ENCODE measurements around the gene BCL2A1.
"Not testable (repeated sequence)": the region's sequence is repeated elsewhere in the genome, so short reads cannot be mapped to it uniquely, and the experiment has no call there.

BCL2A1 gene

DNA sequence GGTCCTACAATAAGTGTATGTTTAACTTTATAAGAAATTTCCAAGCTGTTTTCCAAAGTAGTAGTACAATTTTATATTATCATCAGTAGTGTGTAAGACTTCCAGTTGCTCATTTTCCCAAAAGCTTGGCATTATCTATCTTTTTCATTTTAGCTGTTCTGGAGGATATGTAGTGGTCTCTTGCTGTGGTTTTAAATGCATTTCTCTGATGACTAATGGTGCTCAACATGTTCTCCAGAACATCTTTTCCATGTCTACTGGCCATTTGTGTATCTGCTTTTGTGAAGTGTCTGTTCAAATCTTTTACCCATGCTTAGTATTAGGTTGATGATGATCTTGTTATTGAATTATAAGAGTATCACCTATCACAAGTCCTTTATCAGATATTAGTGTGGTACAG, 13.3 kb downstream of the BCL2A1 start:
- FAIRE-seq, result no peak

GRCh38 chr15:79956354-79956939, 14.5 kb downstream of the BCL2A1 start:
- FAIRE-seq, result no peak

GRCh38 chr15:79954661-79955060, 16.3 kb downstream of the BCL2A1 start:
- no peak for FAIRE-seq

DNA sequence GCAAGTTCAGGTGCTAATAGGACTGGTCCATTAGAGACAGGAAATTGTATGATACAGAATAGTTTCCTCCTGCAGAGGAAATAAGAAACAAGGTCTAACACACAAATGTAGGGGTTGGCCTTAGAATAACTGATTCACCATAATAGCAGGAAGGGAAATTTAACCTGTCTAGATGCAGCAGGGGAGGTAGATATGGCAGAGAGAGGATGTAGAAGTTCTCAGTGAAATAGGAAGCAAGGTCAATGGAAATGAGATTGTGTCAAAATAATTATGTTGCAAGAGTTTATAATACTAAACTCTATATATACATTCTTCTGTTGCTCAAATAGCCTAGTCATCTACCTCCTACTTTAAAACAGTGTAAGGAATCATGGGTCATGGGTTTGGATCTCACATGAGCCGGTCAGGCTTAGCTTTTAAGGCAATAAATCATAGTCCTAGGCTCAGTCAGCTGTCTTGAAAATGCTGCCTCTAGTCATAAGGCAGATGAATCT, 17.0 kb downstream of the BCL2A1 start:
- FAIRE-seq, result no peak

- no peak for FAIRE-seq
Measured at GRCh38 chr15:79952329-79952728, 18.7 kb downstream of the BCL2A1 start.

DNA sequence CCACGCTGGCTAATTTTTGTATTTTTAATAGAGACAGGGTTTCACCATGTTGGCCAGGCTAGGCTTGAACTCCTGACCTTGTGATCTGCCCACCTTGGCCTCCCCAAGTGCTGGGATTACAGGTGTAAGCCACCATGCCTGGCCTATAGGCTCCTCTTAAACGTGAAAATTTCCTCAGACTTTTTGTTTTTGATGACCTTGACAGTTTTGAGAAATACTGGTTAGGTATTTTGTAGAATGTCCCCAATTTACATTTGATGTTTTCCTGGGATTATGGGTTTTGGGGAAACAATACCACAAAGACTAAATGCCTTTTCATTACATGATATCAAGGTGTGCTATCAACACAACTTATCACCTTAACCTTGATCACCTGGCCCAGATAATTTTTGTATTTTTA, 20.7 kb downstream of the BCL2A1 start:
- no peak for FAIRE-seq

GRCh38 chr15:79948761-79949160, 22.2 kb downstream of the BCL2A1 start:
- no peak for FAIRE-seq

DNA sequence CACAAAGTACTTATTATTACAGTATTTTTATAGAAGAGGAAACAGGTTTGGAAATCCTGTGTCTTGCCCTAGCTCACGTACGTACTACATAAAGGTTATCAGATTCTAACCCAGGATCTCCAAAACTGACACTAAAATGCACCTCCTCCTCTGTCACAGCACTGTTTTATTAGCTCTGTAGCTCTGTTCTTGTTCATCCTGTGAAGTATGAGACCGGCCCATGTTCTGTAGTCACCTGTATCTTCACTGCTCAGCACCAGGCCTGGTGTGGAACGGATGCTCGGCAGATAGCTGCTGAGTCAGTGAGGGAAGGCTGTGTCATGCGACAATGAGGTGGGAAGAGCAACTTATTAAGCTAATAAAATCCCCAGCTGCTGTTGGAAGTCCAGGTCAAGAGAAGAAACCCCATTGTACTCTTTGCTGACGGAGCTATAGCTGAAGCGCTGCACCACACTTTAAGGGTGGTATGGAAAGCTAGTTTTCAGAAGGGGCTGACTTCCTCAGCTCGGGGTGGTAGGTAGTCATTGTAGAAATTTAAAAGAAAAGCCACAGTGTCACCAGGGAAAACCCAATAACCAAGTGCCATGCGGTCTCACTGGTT, 22.8 kb downstream of the BCL2A1 start:
- no peak for FAIRE-seq

GRCh38 chr15:79947009-79947408, 24.0 kb downstream of the BCL2A1 start:
- FAIRE-seq, result no peak

DNA sequence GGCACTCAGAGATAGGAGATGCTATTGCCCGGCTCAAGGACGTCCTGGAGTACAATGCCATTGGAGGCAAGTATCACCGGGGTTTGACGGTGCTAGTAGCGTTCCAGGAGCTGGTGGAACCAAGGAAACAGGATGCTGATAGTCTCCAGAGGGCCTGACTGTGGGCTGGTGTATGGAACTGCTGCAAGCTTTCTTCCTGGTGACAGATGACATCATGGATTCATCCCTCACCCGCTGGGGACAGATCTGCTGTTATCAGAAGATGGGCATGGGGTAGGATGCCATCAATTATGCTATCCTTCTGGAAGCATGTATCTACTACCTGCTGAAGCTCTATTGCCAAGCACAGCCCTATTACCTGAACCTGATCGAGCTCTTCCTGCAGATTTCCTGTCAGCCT, 26.4 kb downstream of the BCL2A1 start:
- FAIRE-seq, result no peak

- FAIRE-seq, result no peak
Measured at GRCh38 chr15:79943820-79944219, 27.2 kb downstream of the BCL2A1 start.

GRCh38 chr15:79942741-79943481, 28.1 kb downstream of the BCL2A1 start:
- no peak for FAIRE-seq

DNA sequence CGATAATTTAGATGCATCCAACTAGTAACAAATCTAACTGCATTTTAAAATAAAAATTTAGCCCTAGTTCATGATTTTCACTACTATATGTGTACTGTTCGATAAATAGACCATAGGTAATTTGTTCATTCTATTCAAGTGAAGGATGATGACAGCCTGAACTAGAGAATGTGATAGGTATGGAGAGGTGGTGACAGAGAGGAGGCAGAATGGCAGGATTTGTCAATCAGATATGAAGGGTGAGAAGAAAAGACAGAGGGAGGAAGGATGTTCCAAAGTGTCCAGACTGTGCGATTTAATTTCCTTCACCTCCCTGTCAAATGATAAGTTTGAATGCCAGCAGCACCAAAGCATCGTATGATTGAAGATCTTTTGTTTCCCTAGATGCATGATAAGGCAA, 31.6 kb downstream of the BCL2A1 start:
- FAIRE-seq, result no peak

- FAIRE-seq, result no peak
Measured at GRCh38 chr15:79938143-79938542, 32.9 kb downstream of the BCL2A1 start.

GRCh38 chr15:79935556-79936201, 35.3 kb downstream of the BCL2A1 start:
- FAIRE-seq, result not testable (repeated sequence)

DNA sequence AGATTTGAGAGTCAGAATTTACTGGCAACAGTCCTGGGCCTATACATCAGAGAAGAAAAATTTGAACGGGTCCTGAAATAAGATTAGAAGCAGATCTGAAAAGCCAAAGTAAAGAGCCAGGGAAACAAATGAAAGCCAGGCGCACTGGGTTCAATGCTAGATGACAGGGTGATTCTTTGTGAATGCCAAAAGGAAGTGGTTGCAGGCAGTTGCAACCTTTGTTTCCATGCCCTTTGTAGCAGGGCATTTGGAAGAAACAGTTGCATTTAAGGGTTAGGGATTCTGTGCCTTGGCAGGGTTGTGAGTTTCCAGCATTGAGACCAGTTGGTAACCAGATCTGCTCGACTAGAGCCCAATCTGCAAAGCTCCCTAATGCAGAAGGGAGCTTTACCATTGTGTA, 37.8 kb downstream of the BCL2A1 start:
- no peak for FAIRE-seq

- no peak for FAIRE-seq
Measured at GRCh38 chr15:79932447-79932846, 38.5 kb downstream of the BCL2A1 start.

GRCh38 chr15:79930516-79930915, 40.5 kb downstream of the BCL2A1 start:
- no peak for FAIRE-seq

GRCh38 chr15:79929412-79929811, 41.6 kb downstream of the BCL2A1 start:
- no peak for FAIRE-seq

DNA sequence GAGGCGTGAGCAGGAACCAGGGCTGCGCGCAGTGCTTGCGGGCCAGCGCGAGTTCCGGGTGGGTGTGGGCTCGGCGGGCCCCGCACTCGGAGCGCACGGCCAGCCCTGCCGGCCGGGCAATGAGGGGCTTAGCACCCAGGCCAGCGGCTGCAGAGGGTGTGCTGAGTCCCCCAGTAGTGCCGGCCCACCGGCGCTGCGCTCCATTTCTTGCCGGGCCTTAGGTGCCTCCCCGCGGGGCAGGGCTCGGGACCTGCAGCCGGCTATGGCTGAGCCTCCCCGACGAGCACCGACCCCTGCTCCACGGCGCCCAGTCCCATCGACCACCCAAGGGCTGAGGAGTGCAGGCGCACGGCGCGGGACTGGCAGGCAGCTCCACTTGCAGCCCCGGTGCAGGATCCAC, 44.9 kb downstream of the BCL2A1 start:
- not testable (repeated sequence) for FAIRE-seq

DNA sequence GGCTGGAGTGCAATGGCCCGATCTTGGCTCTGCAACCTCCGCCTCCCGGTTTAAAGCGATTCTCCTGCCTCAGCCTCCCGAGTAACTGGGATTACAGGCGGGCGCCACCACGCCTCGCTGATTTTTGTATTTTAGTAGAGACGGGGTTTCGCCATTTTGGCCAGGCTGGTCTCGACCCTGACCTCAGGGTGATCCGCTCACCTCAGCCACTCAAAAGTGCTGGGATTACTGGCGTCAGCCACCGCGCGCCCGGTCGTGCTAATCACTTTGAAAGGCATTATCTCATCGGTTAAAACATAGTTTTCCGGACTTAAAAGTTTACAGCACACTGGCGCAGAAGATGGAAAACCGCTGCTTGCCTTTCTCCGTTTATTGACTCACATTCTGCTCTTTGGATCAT, 46.6 kb downstream of the BCL2A1 start:
- FAIRE-seq, result no peak

- FAIRE-seq, result no peak
Measured at GRCh38 chr15:79923515-79924169, 47.4 kb downstream of the BCL2A1 start.

DNA sequence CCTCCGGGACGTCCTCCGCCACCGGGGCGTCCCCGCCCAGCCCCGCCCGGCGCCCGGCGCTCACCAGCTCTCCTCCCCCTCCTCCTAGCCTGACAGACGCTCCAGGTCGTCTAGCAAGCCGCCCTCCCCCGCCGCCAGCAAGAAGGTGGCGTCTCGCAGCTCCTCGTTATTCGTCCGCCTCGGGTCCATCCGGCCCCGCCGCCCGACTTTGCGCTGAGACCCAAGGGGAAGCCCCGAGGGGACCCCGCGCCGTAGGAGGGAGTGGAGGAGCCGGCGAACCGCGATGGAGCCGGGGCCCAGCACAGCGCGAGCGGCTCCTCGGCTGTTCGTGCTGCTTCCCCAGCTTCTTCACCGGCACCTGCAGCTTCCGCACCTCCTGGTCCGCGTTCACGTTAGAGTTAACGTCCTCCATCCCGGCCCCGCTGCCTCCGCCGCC, 47.9 kb downstream of the BCL2A1 start:
- FAIRE-seq, result no peak

Measured in colon (tissue), 2 donors.